CD4-positive, alpha-beta T cell treated with Interleukin-4 for 4 hours (primary cell): ENCODE results near the gene CDR2L.

Experiments
- DNase-seq: peaks from one replicate; pipeline ENCODE4 v3.0.0-alpha.2; 2020

The CDR2L gene

DNA sequence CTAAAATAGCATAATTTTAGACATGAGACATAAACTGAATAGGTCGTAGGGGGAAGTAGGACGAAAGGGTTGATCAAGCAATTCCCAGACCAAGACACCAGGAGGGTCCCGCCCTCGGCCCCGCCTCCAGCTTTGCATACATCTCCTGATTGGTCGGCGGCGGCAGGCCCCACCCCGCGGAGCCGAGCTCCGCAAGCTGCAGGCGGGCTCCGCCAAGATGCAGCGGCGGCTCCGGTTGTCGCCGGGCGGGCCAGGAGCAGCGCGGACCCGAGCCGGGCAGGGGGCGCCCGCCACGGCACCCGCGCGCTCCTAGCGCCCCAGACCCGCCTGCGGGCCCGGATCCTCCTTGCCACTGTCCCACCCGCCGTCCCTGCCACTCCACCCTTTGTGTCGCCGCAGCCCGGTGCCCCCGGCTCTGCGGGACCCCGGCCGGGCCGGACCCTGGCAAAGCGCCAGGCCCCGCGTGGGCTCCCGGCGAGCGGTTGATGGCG lies at the start of gene CDR2L:
Gene CDR2L (plus strand): TSS at position 215 of the 491 bp plus-strand sequence. CDS start 412 bp downstream, outside the sequence.
- DNase-seq = peak; percentile 83

DNA sequence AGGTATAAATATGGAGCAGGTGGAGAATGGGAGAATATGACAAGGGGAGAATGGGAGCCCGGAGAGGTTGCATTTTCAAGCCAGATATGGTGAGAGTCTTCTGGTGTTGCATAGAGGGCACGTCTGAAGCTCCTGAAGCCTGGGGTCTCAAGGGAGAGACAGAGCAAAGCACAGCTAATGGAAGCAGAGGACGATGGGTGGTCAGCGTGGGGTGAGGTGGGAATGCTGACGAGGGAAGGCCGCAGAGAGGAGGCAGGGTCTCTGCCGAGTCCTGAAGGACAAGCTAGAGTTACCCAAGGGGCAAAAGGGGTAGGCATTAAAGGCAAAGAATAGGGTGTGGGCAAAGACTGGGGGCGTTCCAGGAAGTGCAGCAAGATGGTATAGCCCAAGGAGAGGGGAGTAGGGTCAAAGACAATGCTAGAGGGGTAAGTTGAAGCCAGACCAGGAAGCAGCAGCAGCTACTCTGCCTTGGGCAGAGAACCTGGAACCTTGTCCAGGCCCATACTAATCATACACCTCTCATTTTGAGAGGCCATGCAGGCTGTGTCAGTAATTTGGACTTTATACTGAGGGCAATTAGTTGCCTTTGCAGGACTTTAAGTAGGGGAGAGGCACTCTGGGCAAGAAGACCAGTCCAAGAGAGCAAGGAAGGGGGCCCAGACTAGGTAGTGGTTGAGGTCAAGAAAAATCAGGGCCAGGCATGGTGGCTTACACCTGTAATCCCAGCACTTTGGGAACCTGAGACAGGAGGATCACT lies 49.1 kb upstream of the CDR2L start:
- DNase-seq = no peak

DNA sequence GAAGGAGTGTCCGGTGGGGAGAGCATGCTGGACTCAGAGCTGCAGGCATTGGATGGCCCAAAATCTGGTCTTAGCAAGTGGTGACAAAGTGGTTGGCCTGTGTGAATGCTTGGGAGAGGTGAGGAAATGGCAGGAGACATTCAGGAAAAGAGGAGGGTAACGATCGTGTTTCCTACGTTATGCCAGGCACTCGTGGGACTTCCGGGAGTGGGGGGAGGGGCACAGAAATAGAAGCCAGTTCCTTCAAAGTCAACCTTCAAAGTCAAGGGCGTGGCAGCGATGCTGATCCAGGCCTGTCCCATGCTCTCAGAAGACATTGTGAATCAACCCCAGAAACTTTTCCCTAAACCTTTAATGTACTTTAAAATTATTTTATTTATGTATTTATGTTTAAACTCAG lies 47.9 kb upstream of the CDR2L start:
- no peak for DNase-seq

DNA sequence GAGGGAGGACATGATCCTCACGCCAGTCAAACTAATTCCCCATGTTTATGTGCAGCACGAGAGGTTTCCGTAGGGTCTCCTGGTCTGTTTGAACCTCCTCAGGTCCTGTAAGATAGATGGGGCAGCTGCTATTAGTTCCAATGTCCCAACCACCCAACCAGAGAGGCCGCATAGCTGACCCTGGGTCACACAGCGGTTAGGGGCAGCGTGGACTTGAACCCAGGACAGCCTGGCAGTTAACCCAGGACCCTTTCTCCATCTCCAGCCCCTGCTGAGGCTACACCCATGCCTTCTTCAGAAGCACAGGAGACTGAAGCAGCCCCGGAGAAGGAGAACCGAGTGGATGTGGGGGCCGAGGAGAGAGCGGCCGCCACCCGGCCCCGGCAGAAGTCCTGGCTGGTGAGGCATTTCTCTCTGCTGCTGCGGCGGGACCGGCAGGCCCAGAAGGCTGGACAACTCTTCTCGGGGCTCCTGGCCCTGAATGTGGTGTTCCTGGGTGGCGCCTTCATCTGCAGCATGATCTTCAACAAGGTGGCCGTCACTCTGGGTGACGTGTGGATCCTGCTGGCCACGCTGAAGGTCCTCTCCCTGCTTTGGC lies 46.2 kb upstream of the CDR2L start:
- DNase-seq = no peak

DNA sequence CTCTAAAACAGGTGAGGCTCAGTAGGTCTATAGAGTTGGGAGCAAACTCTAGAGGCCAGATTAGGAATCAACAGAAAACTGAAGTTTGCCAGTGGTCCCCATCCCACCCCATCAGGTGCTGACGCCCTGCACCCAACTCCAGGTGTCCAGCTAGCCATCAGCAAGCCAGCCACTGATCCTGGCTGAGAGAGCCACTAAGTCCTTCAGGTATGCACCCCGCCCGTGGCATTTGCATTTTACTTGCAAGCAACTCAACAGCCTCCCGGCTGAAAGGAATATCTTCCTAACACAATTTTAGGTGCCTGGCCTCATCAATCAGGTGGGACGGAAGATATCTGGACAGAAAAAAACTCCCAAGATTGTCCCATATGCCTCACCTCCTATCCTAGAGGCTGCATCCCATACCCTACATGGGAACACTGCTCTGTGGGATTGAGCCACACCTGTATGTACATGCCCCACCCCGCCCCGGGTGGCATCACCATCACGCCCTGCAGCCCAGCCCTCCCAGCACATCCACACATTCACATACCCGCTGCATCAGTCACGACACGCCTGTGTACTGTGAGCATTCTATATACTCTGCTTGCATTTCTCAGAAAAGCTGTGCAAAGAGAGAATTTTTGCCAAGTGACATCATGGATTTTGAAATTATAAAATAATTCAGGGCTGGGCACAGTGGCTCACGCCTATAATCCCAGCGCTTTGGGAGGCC lies 43.5 kb upstream of the CDR2L start:
- DNase-seq = no peak

DNA sequence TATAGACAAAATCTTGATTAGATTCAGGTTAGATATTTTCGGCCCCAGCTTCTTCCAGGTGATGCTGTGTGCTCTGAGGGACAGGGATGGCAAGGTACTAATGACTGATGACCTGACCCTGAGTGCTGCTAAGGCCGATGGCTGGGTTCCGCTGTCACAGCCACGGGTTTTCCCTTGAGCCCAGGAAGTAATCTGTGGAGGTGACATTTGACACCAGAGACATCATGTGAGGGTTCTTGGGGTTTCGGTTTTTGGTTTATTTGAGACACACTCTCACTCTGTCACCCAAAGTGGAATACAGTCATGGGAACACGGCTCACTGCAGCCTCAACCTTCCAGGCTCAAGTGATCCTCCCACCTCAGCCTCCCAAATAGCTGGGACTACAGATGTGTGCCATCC lies 41.9 kb upstream of the CDR2L start:
- no peak for DNase-seq

DNA sequence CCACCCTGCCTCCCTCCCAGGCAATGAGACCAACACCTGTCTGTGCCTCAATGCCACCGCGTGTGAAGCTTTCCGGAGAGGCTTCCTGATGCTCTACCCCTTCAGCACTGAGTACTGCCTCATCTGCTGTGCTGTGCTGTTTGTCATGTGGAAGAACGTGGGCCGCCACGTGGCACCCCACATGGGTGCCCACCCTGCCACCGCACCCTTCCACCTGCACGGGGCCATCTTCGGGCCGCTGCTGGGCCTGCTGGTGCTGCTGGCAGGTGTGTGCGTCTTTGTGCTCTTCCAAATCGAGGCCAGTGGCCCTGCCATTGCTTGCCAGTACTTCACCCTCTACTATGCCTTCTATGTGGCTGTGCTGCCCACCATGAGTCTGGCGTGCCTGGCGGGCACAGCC lies 40.8 kb upstream of the CDR2L start:
- DNase-seq = no peak

DNA sequence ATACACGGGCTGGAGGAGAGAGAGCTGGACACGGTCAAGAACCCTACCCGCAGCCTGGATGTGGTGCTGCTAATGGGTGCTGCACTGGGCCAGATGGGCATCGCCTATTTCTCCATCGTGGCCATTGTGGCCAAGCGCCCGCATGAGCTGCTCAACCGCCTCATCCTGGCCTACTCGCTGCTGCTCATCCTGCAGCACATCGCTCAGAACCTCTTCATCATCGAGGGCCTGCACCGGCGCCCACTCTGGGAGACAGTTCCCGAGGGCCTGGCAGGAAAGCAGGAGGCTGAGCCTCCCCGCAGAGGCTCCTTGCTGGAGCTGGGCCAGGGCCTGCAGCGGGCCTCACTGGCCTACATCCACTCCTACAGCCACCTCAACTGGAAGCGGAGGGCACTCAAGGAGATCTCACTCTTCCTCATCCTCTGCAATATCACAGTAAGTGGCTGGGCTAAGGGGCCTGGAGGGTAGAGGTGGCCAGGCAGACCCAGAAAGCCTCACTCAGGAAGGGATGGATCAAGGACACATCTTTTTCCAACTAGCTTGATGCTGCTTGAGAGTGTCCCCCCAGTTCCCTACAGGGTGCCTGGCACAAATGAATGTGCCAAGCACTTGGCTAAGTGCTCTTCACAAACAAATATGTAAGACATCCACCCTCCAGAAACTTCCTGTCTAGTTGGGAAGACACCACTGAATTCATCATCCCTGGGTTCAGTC lies 40.2 kb upstream of the CDR2L start:
- DNase-seq = no peak

DNA sequence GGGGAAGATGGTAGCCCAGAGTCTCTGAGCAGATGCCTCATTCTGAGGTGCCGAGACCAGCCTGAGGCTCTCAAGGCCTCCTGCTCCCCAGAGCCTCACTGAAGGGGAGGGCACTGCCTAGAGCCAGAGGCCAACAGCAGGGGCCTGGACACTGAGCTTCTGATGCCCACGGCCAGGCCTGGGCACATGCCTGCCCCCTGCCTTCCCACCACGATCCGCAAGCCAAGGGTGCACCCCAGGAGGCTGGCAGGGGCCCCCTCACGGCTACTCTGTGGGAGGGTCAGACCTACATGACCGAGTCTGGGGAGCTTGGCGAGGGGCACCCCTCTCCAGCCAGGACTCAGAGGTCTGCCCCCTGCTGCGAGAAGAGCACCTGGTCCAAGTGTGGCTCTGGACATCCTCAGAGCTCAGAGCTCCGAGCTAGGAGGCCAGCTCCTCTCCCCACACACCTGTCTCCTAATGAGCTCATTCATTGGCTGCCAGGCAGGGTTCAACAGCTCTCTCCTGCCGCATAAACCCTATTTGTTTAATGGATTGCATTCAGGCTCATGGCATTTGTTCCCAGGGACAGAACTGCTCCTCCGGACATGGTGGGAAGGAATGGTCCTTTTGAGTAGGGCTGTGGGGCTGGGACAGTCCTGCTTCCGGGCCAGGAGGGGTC lies 37.8 kb upstream of the CDR2L start:
- no peak for DNase-seq

DNA sequence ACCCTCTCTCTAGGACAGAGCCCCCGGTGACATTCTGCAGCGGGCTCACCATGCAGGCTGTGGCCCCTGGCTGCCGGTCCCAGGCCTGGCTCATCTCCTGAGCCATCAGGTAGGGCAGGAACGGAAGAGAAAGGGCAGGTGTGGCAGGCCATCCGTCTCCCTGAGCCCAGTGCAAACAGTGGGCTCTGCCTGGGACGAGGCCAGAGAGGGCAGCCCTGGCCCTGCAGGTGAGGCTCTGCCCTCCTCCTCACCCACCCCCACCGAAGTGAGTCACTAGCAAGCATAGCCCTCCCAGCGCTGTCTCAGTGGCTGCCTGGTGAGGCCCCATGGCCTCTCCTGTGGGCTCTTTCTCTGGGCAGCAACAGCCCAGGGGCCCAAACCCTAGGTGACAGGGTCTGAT lies 37.2 kb upstream of the CDR2L start:
- DNase-seq = no peak

DNA sequence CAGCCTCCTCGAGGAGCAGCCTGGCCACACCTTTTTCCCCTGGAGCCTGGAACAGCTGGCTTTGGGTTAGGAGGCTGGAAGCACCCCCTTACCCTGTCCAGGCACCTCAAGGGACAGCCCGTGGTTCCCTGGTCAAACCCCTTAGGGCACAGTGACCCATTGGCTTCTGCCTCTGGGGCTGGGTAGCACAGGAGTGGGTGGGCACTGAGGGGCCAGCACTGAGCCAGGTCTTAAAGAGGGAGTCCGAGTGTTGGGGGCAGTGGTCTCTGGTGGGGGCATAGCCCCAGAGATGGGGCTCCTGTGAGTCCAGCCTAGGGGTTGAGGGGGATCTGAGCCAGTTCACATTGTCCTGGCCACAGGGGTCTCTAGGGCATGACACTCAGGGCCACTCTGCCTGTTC lies 36.4 kb upstream of the CDR2L start:
- no peak for DNase-seq

DNA sequence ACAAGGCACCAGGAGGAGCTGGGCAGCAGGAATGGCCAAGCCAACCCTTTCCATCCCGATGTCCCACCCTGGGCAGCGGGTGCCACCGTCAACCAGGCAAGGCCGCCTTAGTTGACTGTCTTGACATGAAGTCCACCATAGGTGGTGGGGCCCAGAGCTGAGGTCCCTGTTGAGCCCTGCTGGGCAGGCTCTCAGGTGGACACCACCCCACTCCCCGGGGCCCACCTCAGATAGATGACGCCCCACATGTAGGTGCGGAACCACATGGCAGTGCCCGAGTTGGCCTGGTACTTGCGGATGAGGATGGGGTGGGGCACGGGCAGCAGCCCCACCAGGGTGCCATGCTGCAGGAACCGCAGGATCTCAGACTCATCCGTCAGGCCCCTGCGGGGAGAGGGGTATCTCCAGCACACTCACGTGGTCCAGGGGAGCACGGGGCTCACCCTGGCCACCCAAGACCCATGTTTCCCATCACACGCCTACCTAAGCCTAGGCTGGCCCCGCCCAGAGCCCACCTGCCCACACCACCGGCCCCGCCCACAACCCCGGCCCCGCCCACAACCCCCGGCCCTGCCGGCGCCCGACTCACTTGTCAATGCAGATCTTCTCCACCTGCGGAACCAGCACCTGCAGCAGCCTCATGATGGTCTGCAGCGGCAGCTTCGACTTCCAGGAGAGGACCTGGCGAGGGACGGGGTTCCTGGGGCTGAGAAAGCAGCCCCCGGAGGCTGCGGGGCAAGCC lies 35.6 kb upstream of the CDR2L start:
- no peak for DNase-seq

DNA sequence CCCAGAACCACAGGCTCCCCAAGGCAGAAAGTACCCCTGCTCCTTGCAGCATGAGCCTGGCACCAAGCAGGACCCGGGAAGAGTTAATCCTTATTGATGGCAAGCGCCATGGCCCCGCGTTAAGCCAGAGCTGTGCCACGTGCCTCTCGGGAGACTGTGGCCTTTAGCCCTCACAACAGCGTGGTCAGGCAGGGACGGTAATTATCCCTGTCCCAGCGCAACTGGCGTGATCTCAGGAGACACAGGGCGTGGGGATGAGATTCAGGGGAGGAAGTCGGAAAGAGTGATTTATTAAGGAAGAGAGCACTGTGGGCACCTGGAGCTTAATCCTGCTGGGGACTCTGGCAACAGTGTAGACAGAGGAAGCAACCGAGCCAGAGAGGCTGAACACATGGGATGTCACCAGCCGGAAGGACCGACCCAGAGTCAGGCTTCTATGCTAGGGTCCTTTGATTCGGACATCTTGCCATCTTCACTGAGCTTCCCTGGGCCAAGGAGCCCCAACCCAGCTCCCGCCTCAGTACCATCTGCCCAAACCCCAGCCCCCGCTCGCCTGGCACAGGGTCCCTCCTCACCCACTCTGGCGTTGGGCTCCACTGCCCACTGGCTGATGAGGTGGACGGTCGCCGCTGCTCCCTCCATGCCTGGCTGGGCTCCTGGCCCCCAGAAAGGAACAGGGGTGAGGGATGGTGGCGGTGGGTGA lies 34.9 kb upstream of the CDR2L start:
- DNase-seq = no peak

DNA sequence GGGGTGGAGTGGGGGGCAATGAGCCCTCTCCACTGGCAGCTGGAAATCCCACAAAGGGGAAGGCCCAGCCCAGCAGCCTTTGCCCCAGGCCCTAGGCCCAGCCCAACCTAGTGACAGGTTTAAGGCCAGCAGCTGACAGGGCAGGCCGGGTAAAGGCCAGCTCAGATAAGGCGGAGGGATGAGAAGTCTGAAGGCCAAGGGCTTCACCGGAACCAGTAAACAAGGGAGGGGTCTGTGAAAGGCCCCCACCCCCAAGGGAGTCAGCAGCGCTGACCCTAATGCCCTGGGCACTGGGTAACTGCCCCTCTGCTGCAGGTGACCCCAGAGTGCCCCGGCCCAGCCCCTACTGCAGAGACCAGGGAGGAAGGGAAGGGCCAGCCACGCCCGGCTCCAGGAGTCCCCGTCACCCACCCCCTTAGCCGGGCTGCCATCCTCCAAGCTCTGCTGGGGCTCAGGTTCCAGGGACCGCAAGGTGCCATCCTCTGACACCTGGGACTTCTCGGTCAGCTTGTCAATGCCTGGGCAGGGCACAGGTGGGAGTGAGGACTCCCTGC lies 34.2 kb upstream of the CDR2L start:
- DNase-seq = no peak

DNA sequence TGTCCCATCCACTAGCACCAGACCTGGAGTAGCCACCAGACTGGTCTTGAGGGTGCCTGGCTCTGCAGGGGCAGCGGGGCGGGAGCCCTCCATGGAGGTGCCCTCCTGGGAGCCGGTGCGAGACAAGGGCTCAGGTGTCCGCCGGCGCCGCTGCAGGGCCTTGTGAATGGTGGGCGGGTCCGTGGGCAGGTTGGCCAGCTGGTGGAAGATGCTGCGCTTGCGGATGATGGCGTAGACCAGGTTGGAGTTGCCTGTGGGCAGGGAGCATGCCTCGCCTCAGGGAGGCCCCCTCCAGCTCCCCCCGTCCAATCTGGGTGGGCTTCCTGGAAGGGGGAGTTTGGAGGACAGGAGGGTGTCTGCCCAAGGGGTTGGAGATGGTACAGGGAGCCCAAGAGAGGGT lies 33.3 kb upstream of the CDR2L start:
- no peak for DNase-seq

DNA sequence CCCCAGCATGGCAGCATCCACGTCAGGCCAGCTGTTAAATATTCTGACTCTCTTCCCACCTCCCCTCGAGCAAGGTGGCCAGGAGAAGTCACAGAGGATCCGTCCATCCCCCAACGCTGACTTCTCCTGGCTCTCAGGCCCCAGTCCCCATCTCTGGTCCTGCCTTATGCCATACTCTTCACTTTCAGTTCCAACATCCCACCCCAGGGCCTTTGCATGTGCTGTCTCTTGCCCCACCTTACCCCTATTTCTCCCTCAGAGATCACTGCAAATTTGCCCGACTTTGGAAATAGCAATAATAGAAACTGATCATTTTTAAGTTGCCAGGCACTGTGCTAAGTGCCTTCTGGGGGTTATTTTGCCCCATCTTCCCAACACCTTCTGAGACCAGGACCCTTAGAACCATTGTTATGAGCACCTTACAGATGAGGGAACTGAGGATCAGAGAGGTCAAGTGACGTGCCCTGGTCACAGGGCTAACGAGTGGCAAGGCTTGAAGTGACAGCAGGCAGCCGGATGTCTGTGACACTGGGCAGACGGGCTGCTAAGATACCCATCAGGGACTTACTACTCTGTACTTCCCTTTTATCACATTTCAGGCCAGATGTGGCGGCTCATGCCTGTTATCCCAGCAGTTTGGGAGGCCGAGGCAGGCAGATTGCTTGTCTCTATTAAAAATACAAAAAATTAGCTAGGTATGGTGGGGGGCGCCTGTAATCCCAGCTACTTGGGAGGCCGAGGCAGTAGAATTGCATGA lies 32.6 kb upstream of the CDR2L start:
- no peak for DNase-seq

DNA sequence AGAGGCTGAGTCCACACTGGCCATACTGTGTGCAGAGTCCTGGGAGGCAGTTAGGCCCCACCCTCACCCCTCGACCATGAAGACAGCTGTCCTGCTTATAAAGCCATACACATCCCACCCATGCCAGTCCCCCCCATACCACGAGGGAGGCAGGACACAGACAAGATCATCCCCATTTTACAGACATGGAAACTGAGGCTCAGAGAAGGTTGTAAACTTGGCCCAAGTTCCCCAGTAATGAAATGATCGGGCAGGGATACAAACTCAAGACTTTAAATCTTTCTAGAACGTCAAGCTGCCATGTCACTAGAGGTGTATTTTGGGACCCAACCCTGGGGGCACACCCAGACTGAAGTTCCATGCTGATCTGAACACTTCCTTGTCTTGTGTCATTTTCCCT lies 31.3 kb upstream of the CDR2L start:
- DNase-seq = no peak

DNA sequence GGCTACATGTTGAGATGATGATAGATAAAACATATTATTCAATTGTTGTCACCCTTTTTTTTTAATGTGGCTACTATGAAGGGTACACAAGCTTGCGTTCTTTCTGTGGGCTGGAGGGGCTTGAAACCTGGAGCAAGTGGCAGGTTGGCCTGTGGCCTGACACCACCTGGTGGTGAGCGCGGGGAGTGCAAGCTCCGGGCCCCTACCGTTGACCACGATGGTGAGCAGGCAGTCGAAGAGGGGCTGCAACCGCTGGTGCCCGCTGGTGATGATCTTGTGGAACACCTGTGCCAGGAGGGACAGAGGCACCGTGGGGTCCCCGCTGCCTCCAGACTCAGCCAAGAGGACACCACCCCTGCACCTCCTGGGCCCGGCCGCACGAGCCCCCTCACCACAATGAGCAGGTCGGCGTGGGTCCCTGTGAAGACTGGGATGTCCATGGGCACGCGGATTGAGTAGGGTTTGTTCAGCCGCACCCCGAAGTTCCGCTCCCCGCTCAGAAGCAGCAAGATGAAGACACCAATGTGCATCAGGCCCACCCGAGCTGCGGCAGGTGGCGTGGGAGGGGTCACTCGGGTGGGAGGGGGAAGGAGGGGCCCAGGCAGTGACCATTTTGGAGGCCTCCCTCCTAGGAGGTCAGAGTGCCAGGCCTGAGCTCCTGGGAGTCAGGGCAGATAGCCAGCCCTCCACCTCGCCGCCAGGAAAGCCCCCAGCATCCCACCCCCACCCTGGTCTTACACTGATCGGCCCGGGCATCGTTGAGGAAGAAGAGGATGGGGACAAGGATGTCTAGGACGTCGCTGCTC lies 29.3 kb upstream of the CDR2L start:
- DNase-seq = peak; percentile 63

DNA sequence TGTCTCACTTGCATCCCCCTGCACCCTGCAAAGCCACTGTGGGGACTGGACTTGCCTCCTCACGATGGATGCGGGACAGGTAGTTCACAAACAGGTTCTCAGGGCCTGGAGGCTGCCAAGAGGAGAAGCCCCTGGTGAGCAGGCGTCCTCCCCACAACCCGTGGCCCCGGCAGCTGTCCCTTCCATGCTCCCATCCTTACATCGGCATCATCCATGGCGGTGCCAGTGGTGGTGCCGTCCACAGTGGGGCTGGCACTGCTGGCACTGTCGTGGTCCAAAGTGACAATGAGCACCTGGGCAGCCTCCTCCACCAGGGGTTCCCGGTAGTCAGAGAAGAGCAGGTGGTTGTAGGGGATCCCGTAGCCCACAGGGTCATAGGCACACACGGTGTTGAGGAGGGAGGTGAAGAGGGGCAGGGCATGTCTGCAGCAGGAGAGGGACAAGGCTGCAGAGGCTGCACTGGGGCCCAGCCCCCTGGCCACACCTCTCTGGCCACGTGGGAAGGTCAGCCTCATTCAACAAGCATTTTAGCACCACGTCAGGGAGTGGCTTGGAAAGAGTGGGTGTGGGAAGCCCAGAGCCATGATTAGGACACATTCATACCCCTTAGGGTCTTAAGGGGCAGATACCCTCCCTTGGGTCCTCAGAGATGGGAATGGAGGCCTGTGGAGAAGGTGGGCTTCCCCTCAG lies 27.5 kb upstream of the CDR2L start:
- no peak for DNase-seq
